Occipital lobe (tissue), 3 donors: Measurements from ENCODE around the gene CBL. TPM values are rescaled to one million over a fixed set of nuclear protein-coding genes. Genes with fewer than 3 reads are reported as not detected.

Experiments used
- DNase-seq: peaks from one replicate; lab custom pipeline; 2025; lab: John Stamatoyannopoulos, UW
- small RNA-seq: library from RNA; depleted of rRNA; stranded (forward); fragments of <200 nt; gene quantifications from one replicate; pipeline ENCODE3, GENCODE V24; 2014
- total RNA-seq: library from RNA; depleted of rRNA; stranded (reverse); fragments of >200 nt; gene quantifications from one replicate; pipeline ENCODE4 v1.2.3, GENCODE V29; 2014

CBL gene
- total RNA-seq, 1 donor from 2014 or later = 12.0 TPM

GRCh38 chr11:119345685-119346084 lies 139.5 kb downstream of the CBL start:
- DNase-seq = no peak

- DNase-seq = no peak
Measured at GRCh38 chr11:119346605-119347004, 140.5 kb downstream of the CBL start, which contains the start of gene MFRP. Gene MFRP, minus strand, starts transcription at chr11:119346705. Its CDS starts 192 bp downstream, at chr11:119346513.

- DNase-seq = no peak
Measured at GRCh38 chr11:119347242-119347641, 141.1 kb downstream of the CBL start.

GRCh38 chr11:119347940-119348605 lies 141.9 kb downstream of the CBL start:
- no peak for DNase-seq

GRCh38 chr11:119350302-119350701 lies 144.2 kb downstream of the CBL start:
- DNase-seq = no peak

- DNase-seq = no peak
Measured at GRCh38 chr11:119351232-119351631, 145.1 kb downstream of the CBL start.

- DNase-seq = no peak
Measured at GRCh38 chr11:119352857-119353260, 146.7 kb downstream of the CBL start.

GRCh38 chr11:119355091-119355843 lies 149.1 kb downstream of the CBL start:
- no peak for DNase-seq

- peak; percentile 39 for DNase-seq
Measured at GRCh38 chr11:119356349-119357031, 150.4 kb downstream of the CBL start.

GRCh38 chr11:119357074-119357473 lies 150.9 kb downstream of the CBL start:
- no peak for DNase-seq

Small RNA genes lying within 50 kb of the gene (small RNA-seq; reads per million reads assigned to genes)
- not detected for gene RF01225
- not detected for gene RNU6-262P

Other genes with a start within 250 kb of the CBL start
- 0.31 TPM for gene FOXR1, start 234.6 kb upstream of the CBL start, total RNA-seq
- gene CENATAC, start 208.2 kb upstream of the CBL start, total RNA-seq = 31.0 TPM
- gene RPS25, start 188.0 kb upstream of the CBL start, total RNA-seq = 705 TPM
- gene TRAPPC4, start 187.6 kb upstream of the CBL start, total RNA-seq = 63.9 TPM
- 9.5 TPM for gene SLC37A4, start 175.5 kb upstream of the CBL start, total RNA-seq
- 37.0 TPM for gene HYOU1, start 149.1 kb upstream of the CBL start, total RNA-seq
- gene VPS11, start 138.5 kb upstream of the CBL start, total RNA-seq = 22.1 TPM
- 2.0 TPM for gene HMBS, start 121.5 kb upstream of the CBL start, total RNA-seq
- 8.7 TPM for gene DPAGT1, start 104.5 kb upstream of the CBL start, total RNA-seq
- gene C2CD2L, start 99.0 kb upstream of the CBL start, total RNA-seq = 7.6 TPM
- 21.7 TPM for gene HINFP, start 84.8 kb upstream of the CBL start, total RNA-seq
- gene ABCG4, start 57.3 kb upstream of the CBL start, total RNA-seq = 2.5 TPM
- gene NLRX1, start 37.6 kb upstream of the CBL start, total RNA-seq = 3.3 TPM
- not detected for gene NHERF4, start 20.9 kb upstream of the CBL start, total RNA-seq
- gene MCAM, start 110.8 kb downstream of the CBL start, total RNA-seq = 10.6 TPM
- 1.6 TPM for gene RNF26, start 128.2 kb downstream of the CBL start, total RNA-seq
- gene C1QTNF5, start 134.5 kb downstream of the CBL start, total RNA-seq = 4.2 TPM
- gene MFRP, start 140.4 kb downstream of the CBL start, total RNA-seq = not detected
- 1.6 TPM for gene USP2, start 175.4 kb downstream of the CBL start, total RNA-seq
- 25.4 TPM for gene THY1, start 216.8 kb downstream of the CBL start, total RNA-seq